ENCODE measurements around the gene CYREN. TPM values are rescaled to one million over a fixed set of nuclear protein-coding genes. Genes with fewer than 3 reads are reported as not detected.
"Not testable (repeated sequence)": the region's sequence is repeated elsewhere in the genome, so short reads cannot be mapped to it uniquely, and the experiment has no call there.

Gene CYREN
- total RNA-seq, 6 donors from 2014 or later: 27.3 to 119 (median 40.4) TPM

DNA sequence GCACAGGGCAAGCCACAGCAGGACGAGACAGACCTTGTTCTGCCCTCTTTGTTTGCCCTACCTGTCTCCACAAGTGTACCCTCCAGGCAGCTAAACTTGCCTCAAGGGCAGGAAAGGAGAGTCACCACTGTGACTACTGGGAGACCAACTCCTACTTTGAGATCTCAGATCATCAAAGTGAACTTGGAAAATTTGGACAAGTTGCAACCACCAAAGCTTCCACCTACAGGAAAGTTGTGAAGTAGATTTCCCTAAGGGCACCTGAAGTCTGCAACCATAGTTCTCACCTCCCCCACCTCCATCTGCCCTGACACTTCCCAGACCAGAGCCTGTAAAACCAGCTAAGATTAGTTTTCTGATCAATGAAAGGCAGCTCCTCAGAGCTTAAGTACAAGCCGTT lies 43.3 kb upstream of the CYREN start:
- ATAC-seq (ENCODE audit: low FRiP score in 2 of 2): no peak
- H3K9me3 ChIP-seq: no peaks in the 10 kb centered on the region
- no peak overlapping the region for H3K4me3 ChIP-seq
- 75 to 80% methylated on average over 2 of the region's 2 CpGs for WGBS, 2 donors
- TF ChIP-seq POLR2A (IDR thresholded peaks at IDR 0.05) (no peak), EP300 (IDR thresholded peaks at IDR 0.05) (no peak), POLR2AphosphoS5 (IDR thresholded peaks at IDR 0.05) (no peak)
- TF ChIP-seq, protein P1, sequence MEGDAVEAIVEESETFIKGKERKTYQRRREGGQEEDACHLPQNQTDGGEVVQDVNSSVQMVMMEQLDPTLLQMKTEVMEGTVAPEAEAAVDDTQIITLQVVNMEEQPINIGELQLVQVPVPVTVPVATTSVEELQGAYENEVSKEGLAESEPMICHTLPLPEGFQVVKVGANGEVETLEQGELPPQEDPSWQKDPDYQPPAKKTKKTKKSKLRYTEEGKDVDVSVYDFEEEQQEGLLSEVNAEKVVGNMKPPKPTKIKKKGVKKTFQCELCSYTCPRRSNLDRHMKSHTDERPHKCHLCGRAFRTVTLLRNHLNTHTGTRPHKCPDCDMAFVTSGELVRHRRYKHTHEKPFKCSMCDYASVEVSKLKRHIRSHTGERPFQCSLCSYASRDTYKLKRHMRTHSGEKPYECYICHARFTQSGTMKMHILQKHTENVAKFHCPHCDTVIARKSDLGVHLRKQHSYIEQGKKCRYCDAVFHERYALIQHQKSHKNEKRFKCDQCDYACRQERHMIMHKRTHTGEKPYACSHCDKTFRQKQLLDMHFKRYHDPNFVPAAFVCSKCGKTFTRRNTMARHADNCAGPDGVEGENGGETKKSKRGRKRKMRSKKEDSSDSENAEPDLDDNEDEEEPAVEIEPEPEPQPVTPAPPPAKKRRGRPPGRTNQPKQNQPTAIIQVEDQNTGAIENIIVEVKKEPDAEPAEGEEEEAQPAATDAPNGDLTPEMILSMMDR (IDR thresholded peaks at IDR 0.05): no peak
- H3K36me3 ChIP-seq: no peaks in the 10 kb centered on the region
- no peak overlapping the region for H3K27ac ChIP-seq
- peaks cover 9 to 21% (median 13%) of the 10 kb centered on the region in 4 donors for H3K4me1 ChIP-seq
- no peaks in the 10 kb centered on the region for H3K27me3 ChIP-seq
- no peak for DNase-seq

DNA sequence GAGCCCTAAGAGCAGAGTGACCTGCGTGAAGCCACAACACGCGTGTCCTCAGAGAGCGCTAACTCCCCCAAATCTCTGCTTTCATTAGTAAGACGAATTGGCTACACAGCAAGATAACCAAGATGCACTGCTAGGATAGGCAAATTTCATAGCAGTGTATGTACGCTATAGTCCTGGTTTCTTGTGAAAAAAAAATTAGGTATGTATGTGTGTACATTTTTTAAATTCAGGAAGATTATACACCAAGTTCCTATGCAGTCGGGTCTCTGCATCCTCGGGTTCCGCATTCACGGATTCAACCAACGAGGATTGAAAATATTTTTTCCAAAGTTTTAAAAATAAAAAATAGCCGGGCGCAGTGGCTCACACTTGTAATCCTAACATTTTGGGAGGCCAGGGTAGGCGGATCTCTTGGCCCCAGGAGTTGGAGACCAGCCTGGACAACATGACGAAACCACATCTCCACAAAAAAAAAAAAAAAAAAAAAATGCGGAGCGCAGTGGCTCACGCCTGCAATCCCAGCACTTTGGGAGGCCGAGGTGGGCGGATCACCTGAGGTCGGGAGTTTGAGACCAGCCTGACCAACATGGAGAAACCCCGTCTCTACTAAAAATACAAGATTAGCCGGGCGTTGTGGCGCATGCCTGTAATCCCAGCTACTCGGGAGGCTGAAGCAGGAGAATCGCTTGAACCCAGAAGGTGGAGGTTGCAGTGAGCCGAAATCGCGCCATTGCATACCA lies 41.6 kb upstream of the CYREN start:
- peaks cover 22 to 38% (median 29%) of the 10 kb centered on the region in 4 donors for H3K4me1 ChIP-seq
- H3K27me3 ChIP-seq, DNase-seq, H3K36me3 ChIP-seq, H3K9me3 ChIP-seq: not testable (repeated sequence)
- peak overlapping the region; percentile 88 to 97 (median 94) for H3K27ac ChIP-seq
- peak in 1 of 2 donors; percentile 63 for ATAC-seq (ENCODE audit: low FRiP score in 2 of 2)
- WGBS, 2 donors: 47 to 62% methylated on average over 27 to 29 of the region's 30 CpGs
- peak overlapping the region; percentile 40 to 96 (median 76) for H3K4me3 ChIP-seq

DNA sequence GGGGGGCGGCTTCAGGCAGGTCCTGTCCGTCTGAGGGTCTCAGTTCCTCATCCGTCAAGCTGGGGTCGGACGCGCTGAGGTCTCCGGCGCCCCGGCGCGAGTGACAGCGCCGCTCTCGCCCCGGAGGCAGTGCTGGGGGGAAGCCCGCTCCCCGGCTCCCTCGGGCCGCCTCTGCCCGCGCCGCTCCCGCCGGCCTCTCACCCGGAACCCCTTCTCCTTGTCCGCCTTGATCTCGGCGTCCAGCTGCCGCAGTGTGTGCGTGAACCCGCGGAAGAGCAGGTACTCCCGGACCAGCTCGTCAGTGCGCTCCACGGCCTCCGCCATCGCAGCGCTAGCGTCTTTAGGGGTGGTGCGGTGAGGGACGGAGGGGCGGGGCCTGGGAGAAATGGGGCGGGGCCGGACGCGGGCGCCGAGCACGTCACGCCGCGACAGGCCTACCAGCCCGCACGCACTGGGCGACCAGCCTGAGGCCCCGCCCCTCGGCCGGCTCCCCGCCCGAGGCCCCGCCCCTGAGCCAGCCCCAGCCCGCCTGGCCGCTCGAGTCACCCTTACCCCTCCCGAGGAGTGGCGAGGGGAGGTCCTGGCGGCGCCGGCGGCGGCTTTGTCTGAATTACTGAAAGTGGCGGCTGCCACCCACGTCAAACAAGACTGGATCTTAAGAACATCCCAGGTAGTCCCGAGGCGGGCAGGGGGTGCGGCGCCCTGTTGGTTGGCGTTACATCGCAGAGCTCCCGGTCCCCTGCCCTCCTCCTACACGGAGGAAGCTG lies 40.9 kb upstream of the CYREN start, which contains the start of gene WDR91:
Gene WDR91 (minus strand): TSS at position 348 of the 767 bp plus-strand sequence. CDS start 24 bp downstream, at position 324.
- peaks cover 0 to 2% (median 0%) of the 10 kb centered on the region in 4 donors for H3K36me3 ChIP-seq
- no peaks in the 10 kb centered on the region for H3K27me3 ChIP-seq
- H3K27ac ChIP-seq: peak within 1 kb of the TSS; percentile 88 to 97 (median 94)
- ATAC-seq (ENCODE audit: low FRiP score in 2 of 2): peak; percentile 98 to 99
- peak within 1 kb of the TSS; percentile 74 to 96 (median 76) for H3K4me3 ChIP-seq
- no peaks in the 10 kb centered on the region for H3K9me3 ChIP-seq
- peak; percentile 98 to 100 for DNase-seq
- peaks cover 22 to 42% (median 33%) of the 10 kb centered on the region in 4 donors for H3K4me1 ChIP-seq
- 0 to 2% methylated on average over 5 to 61 of the region's 82 CpGs for WGBS, 2 donors
- TF ChIP-seq, protein P1 (IDR thresholded peaks at IDR 0.05): no peak
- TF ChIP-seq EP300 (IDR thresholded peaks at IDR 0.05): peak in 1 of 4 donors; percentile 5
- peak in 3 of 4 donors; percentile 79 to 95 (median 83) for TF ChIP-seq POLR2A (IDR thresholded peaks at IDR 0.05)
- peak; percentile 90 to 91 for TF ChIP-seq POLR2AphosphoS5 (IDR thresholded peaks at IDR 0.05)

GRCh38 chr7:135210888-135211178 lies 40.3 kb upstream of the CYREN start:
- H3K4me1 ChIP-seq: peaks cover 22 to 42% (median 33%) of the 10 kb centered on the region in 4 donors
- TF ChIP-seq POLR2A (IDR thresholded peaks at IDR 0.05) (no peak), EP300 (IDR thresholded peaks at IDR 0.05) (no peak), POLR2AphosphoS5 (IDR thresholded peaks at IDR 0.05) (no peak)
- TF ChIP-seq, protein P1 (IDR thresholded peaks at IDR 0.05): no peak
- DNase-seq (no peak), ATAC-seq (ENCODE audit: low FRiP score in 2 of 2) (no peak)
- peak overlapping the region; percentile 88 to 97 (median 94) for H3K27ac ChIP-seq
- WGBS, 2 donors: 1% methylated on average over 13 of the region's 13 CpGs; no CpG with 5 or more reads in 1 of the 2 donors
- peak overlapping the region; percentile 74 to 96 (median 76) for H3K4me3 ChIP-seq
- no peaks in the 10 kb centered on the region for H3K27me3 ChIP-seq
- peaks cover 0 to 7% (median under 1%) of the 10 kb centered on the region in 4 donors for H3K36me3 ChIP-seq
- no peaks in the 10 kb centered on the region for H3K9me3 ChIP-seq

DNA sequence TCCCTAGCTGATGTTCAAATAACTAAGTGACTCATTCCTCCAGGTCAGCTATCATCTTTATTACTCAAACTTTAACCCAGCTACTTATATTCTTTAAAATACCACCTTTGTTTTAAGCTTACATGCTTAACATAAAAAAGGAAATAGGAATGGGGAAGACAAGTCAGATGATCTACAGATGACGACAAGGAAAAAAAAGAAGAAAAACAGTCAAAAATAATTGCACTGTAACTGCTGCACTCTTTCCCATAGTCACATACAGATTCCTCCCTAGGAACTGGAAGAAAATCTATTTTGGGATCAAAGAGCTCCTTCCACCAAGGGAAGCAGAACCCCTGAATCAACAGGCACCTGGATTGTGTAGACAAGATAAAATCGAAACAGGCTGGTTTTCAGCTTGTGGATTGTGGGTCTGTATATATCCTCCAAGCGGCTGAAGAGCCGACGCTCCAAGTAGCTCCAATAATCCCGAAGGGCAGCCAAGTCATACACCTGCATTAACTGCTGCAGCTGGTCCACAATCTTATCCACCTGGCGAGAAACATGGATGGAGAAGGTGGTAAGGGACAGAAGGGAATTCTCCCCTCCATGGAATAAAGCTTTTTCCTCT lies 38.8 kb upstream of the CYREN start:
- WGBS, 2 donors: 75 to 77% methylated on average over 7 of the region's 7 CpGs
- H3K27me3 ChIP-seq: no peaks in the 10 kb centered on the region
- H3K4me1 ChIP-seq: peaks cover 26 to 42% (median 33%) of the 10 kb centered on the region in 4 donors
- TF ChIP-seq POLR2AphosphoS5 (IDR thresholded peaks at IDR 0.05): no peak
- TF ChIP-seq POLR2A (IDR thresholded peaks at IDR 0.05): peak in 1 of 4 donors; percentile 26
- no peak for ATAC-seq (ENCODE audit: low FRiP score in 2 of 2)
- peaks cover 0 to 18% (median 9%) of the 10 kb centered on the region in 4 donors for H3K36me3 ChIP-seq
- no peak overlapping the region for H3K4me3 ChIP-seq
- no peak for DNase-seq
- no peaks in the 10 kb centered on the region for H3K9me3 ChIP-seq
- H3K27ac ChIP-seq: no peak overlapping the region

All from upper lobe of left lung (tissue), 6 donors.